Measurements from ENCODE around the gene GAS2.

The GAS2 gene

GRCh38 chr11:22795914-22796313, 129.5 kb downstream of the GAS2 start:
- peak in 1 of 2 experiments; percentile 25 for DNase-seq

- DNase-seq, result no peak
Measured at GRCh38 chr11:22797047-22797446, 130.6 kb downstream of the GAS2 start.

- DNase-seq, result no peak
Measured at GRCh38 chr11:22798901-22799300, 132.5 kb downstream of the GAS2 start.

GRCh38 chr11:22800482-22800881, 134.1 kb downstream of the GAS2 start:
- no peak for DNase-seq

GRCh38 chr11:22802861-22803260, 136.4 kb downstream of the GAS2 start:
- DNase-seq, result no peak

- no peak for DNase-seq
Measured at GRCh38 chr11:22807391-22807790, 141.0 kb downstream of the GAS2 start.

- no peak for DNase-seq
Measured at GRCh38 chr11:22807855-22808570, 141.6 kb downstream of the GAS2 start.

- no peak for DNase-seq
Measured at GRCh38 chr11:22808571-22809197, 142.3 kb downstream of the GAS2 start.

GRCh38 chr11:22809893-22810292, 143.5 kb downstream of the GAS2 start:
- no peak for DNase-seq

- DNase-seq, result no peak
Measured at GRCh38 chr11:22822203-22822602, 155.8 kb downstream of the GAS2 start.

- DNase-seq, result no peak
Measured at GRCh38 chr11:22828373-22828772, 162.0 kb downstream of the GAS2 start.

- DNase-seq, result peak; percentile 82 to 93
Measured at GRCh38 chr11:22829231-22830081, 163.0 kb downstream of the GAS2 start, which contains the start of gene SVIP. SVIP (minus strand) TSS chr11:22829801; CDS start chr11:22829748, 53 bp downstream.

GRCh38 chr11:22830082-22830414, 163.6 kb downstream of the GAS2 start:
- DNase-seq, result no peak

- peak; percentile 63 to 74 for DNase-seq
Measured at GRCh38 chr11:22832315-22833015, 166.1 kb downstream of the GAS2 start.

GRCh38 chr11:22846726-22847125, 180.3 kb downstream of the GAS2 start:
- DNase-seq, result no peak

- no peak for DNase-seq
Measured at GRCh38 chr11:22851477-22851876, 185.1 kb downstream of the GAS2 start.

- no peak for DNase-seq
Measured at GRCh38 chr11:22859756-22860155, 193.3 kb downstream of the GAS2 start.

GRCh38 chr11:22860241-22860640, 193.8 kb downstream of the GAS2 start, which contains the start of gene CCDC179:
CCDC179 (minus strand) TSS chr11:22860474; CDS start chr11:22860421, 53 bp downstream.
- DNase-seq, result no peak

All from SW 1271 (cell line).